HepG2 (cell line): ENCODE measurements around the gene UNC5C. TPM values are rescaled to one million over a fixed set of nuclear protein-coding genes. Genes with fewer than 3 reads are reported as not detected.

Source experiments
- ATAC-seq: fragments of 200-7000 bp; cut with Tn5 transposase; 3 replicates; pipeline ENCODE4 v1.9.1; 2020; ENCODE audit warnings: mild to moderate bottlenecking, moderate library complexity
- BruUV-seq: library from RNA; stranded (reverse); fragments of 400-500 nt; replicated peaks from 2 replicates; lab custom pipeline; 2021; lab: Mats Ljungman, UMichigan
- CTCF ChIA-PET: fragments of 300-600 bp; formaldehyde crosslinking; extraction: SDS; loops from one replicate; lab custom pipeline; 2021; ENCODE audit warnings: low total read pairs, inconsistent platforms, low intra/inter-chr PET ratio; lab: Yijun Ruan, JAX
- POLR2A ChIA-PET: fragments of 350-600 bp; sonication (Branson Sonifier 250); formaldehyde crosslinking; loops from one replicate; lab custom pipeline; 2020; ENCODE audit warnings: antibody characterized with exemption, inconsistent platforms; lab: Yijun Ruan, JAX
- DNase-seq: peaks from one replicate; pipeline ENCODE4 v3.0.0-alpha.2; 2015; ENCODE audit warnings: low spot score
- FAIRE-seq: peaks from 3 replicates; lab custom pipeline; 2011; peaks lifted over from hg19 to GRCh38; lab: Jason Lieb, UNC
- H2AFZ ChIP-seq: one replicate; pipeline ENCODE4 v1.6.1; 2011; ENCODE audit warnings: low read length, inconsistent platforms
- H3K27ac ChIP-seq: fragments of 300-600 bp; 3 replicates; pipeline ENCODE4 v1.8.0; 2011; ENCODE audit warnings: mixed run types, mild to moderate bottlenecking, mixed read lengths, low read length, inconsistent platforms; ENCODE audit not compliant: insufficient read depth; ENCODE audit errors: extremely low read length
- H3K27me3 ChIP-seq, 2 experiments: fragments of 200-600 bp in 1 of 2; 2 replicates in 1 of 2; 3 replicates in 1 of 2; pipeline versions ENCODE4 v1.6.0 to v1.8.0; 2011; ENCODE audit warnings: low read length in 2 of 2, mild to moderate bottlenecking in 2 of 2, moderate library complexity in 2 of 2, inconsistent platforms in 1 of 2; ENCODE audit not compliant: insufficient read depth in 2 of 2, control insufficient read depth in 1 of 2
- H3K36me3 ChIP-seq, 2 experiments: fragments of 200-600 bp in 1 of 2; replicated peaks in 1 of 2; 2 replicates in 1 of 2; 3 replicates in 1 of 2; pipeline versions ENCODE4 v1.5.1 to v1.8.0; 2011; ENCODE audit warnings: low read length in 2 of 2, inconsistent platforms in 1 of 2; ENCODE audit not compliant: insufficient read depth in 2 of 2, control insufficient read depth in 1 of 2
- H3K4me1 ChIP-seq: 2 replicates; pipeline ENCODE4 v1.5.1; 2012; ENCODE audit warnings: low read length, inconsistent platforms; ENCODE audit not compliant: insufficient read depth
- H3K4me2 ChIP-seq: 2 replicates; pipeline ENCODE4 v1.6.0; 2011; ENCODE audit warnings: low read depth, low read length, inconsistent platforms
- H3K4me3 ChIP-seq, 3 experiments: fragments of 200-600 bp in 1 of 3; sonication (generic), shearing (Covaris generic) in 1 of 3; replicated peaks in 1 of 3; 2 replicates each; pipeline ENCODE4 v1.5.1; 2011 to 2016; ENCODE audit warnings: low read length in 3 of 3, inconsistent platforms in 2 of 3, low read depth in 2 of 3, mild to moderate bottlenecking in 2 of 3, control low read depth in 1 of 3, mixed read lengths in 1 of 3; ENCODE audit not compliant: insufficient read depth in 1 of 3
- H3K79me2 ChIP-seq: one replicate; pipeline ENCODE4 v1.6.1; 2011; ENCODE audit warnings: low read length, inconsistent platforms; ENCODE audit not compliant: insufficient read depth
- H3K9ac ChIP-seq: 2 replicates; pipeline ENCODE4 v1.6.0; 2011; ENCODE audit warnings: mild to moderate bottlenecking, low read depth, low read length, inconsistent platforms; ENCODE audit not compliant: insufficient read depth
- H3K9me3 ChIP-seq: 2 replicates; pipeline ENCODE4 v1.5.1; 2012; ENCODE audit warnings: mild to moderate bottlenecking, low read length
- H4K20me1 ChIP-seq: 2 replicates; pipeline ENCODE4 v1.6.0; 2011; ENCODE audit warnings: inconsistent platforms, mild to moderate bottlenecking, low read length, moderate library complexity; ENCODE audit not compliant: insufficient read depth
- FOXA1 ChIP-seq, 2 experiments: fragments of 450-650 bp in 1 of 2; sonication (generic) in 1 of 2; formaldehyde crosslinking in 1 of 2; IDR thresholded peaks; 2 replicates each; pipeline versions ENCODE4 v1.4.0 to v1.6.1; 2016 to 2020; ENCODE audit warnings: missing genetic modification reagents in 1 of 2
- GLMP ChIP-seq: sonication (generic); formaldehyde crosslinking; IDR thresholded peaks from 2 replicates; pipeline ENCODE4 v1.9.0; 2021; ENCODE audit warnings: missing genetic modification reagents, mild to moderate bottlenecking, borderline replicate concordance
- HIC2 ChIP-seq: sonication (generic); formaldehyde crosslinking; IDR thresholded peaks from 2 replicates; pipeline ENCODE4 v1.9.0; 2022; ENCODE audit warnings: low read depth, missing genetic modification reagents
- MAX ChIP-seq: IDR thresholded peaks from 2 replicates; pipeline ENCODE4 v1.6.1; 2012; ENCODE audit warnings: inconsistent platforms
- SMAD9 ChIP-seq: sonication (generic); formaldehyde crosslinking; IDR thresholded peaks from 2 replicates; pipeline ENCODE4 v1.5.1; 2020; ENCODE audit warnings: mild to moderate bottlenecking, missing genetic modification reagents
- ZMAT3 ChIP-seq: sonication (generic); formaldehyde crosslinking; conservative IDR thresholded peaks from 2 replicates; pipeline ENCODE4 v1.7.0; 2021; ENCODE audit warnings: missing genetic modification reagents
- ZNF160 ChIP-seq: sonication (generic); formaldehyde crosslinking; IDR thresholded peaks from 2 replicates; pipeline ENCODE4 v1.8.0; 2022; ENCODE audit warnings: mild to moderate bottlenecking, inconsistent platforms, missing genetic modification reagents
- ZNF33B ChIP-seq: sonication (generic); formaldehyde crosslinking; IDR thresholded peaks from 2 replicates; pipeline ENCODE4 v1.5.1; 2020; ENCODE audit warnings: mild to moderate bottlenecking, missing genetic modification reagents
- ZNF768 ChIP-seq: sonication (generic); formaldehyde crosslinking; IDR thresholded peaks from 2 replicates; pipeline ENCODE4 v1.4.0; 2020; ENCODE audit warnings: missing genetic modification reagents
- WGBS: methylation state at CpG from one replicate; pipeline ENCODE4 v1.1.6; 2017; ENCODE audit warnings: low lambda C conversion rate; 5-methylcytosine and 5-hydroxymethylcytosine counted together
- in situ Hi-C: cut with HindIII; loops from 2 replicates; pipeline ENCODE4 v1.10.0; 2017; ENCODE audit warnings: low pct_unique_long_range_greater_than_20kb; ENCODE audit not compliant: extremely low pct_ligation_motif_present
- intact Hi-C: fragments of 100-400 bp; cut with micrococcal nuclease; formaldehyde crosslinking; loops from one replicate; pipeline ENCODE4 v1.10.0; 2022; ENCODE audit not compliant: unreplicated experiment
- polyA plus RNA-seq, 8 experiments: library from polyadenylated mRNA; depleted of rRNA in 3 of 8; stranded (reverse) in 7 of 8; unstranded in 1 of 8; fragments of >200 nt; fragmentation: Illumina TruSeq in 4 of 8; extraction: Trizol in 4 of 8; gene quantifications; 2 replicates each; pipeline versions ENCODE4 v1.2.1 to v1.2.3, GENCODE V29; 2011 to 2016; ENCODE audit warnings: low read depth in 4 of 8, missing spikeins in 1 of 8, mixed read lengths in 1 of 8; ENCODE audit not compliant: insufficient read depth in 1 of 8
- total RNA-seq, 5 experiments: library from RNA; depleted of rRNA; stranded (reverse); fragments of >200 nt; fragmentation: Illumina TruSeq; extraction: Trizol; gene quantifications; 2 replicates each; pipeline ENCODE4 v1.2.3, GENCODE V29; 2016; ENCODE audit warnings: low read depth in 1 of 5

UNC5C gene
- total and polyA plus RNA-seq, 2 of the 13 experiments (the other 11 are each of a cell fraction or from before 2014, with no cell fraction given) = not detected

GRCh38 chr4:95318044-95318443 is 230.7 kb downstream of the UNC5C start:
- H3K4me3 ChIP-seq = no peak overlapping the region
- no peak for TF ChIP-seq ZNF33B
- no peak for TF ChIP-seq HIC2 (CRISPR knock-in tag)
- TF ChIP-seq GLMP (CRISPR knock-in tag) = no peak
- no peak for TF ChIP-seq ZNF768 (CRISPR knock-in tag)
- TF ChIP-seq SMAD9 = no peak
- TF ChIP-seq ZNF160 (CRISPR knock-in tag) = no peak
- TF ChIP-seq MAX = no peak
- TF ChIP-seq ZMAT3 (CRISPR knock-in tag) = no peak
- TF ChIP-seq FOXA1 (IDR thresholded peaks at IDR 0.05) = no peak
- TF ChIP-seq FOXA1 (CRISPR knock-in tag; IDR thresholded peaks at IDR 0.05) = no peak
- TF ChIP-seq, all 625 proteins: peak for 0
- FAIRE-seq (no peak), DNase-seq (no peak), ATAC-seq (no peak)
- Histone ChIP-seq H3K9me3 (no peaks in the 10 kb centered on the region), H3K36me3 (no peaks in the 10 kb centered on the region), H3K79me2 (no peaks in the 10 kb centered on the region), H3K4me2 (no peak overlapping the region), H3K9ac (no peak overlapping the region), H3K27me3 (no peaks in the 10 kb centered on the region), H2AFZ (no peak overlapping the region), H3K4me1 (no peaks in the 10 kb centered on the region), H3K27ac (no peak overlapping the region), H4K20me1 (no peaks in the 10 kb centered on the region)
- no TSS peak for BruUV-seq
- POLR2A ChIA-PET = no interaction called here
- in situ Hi-C loops (no loop called here), intact Hi-C loops (no loop called here)
- 3% methylated on average over 3 of the region's 3 CpGs for WGBS
- CTCF ChIA-PET = no interaction called here
